C4-2B (cell line): ENCODE measurements around the gene MPP3.

Experiments
- CTCF ChIP-seq: fragments of 450-650 bp; conservative IDR thresholded peaks from 2 replicates; pipeline ENCODE4 v1.5.1; 2017; ENCODE audit warnings: mild to moderate bottlenecking
- ZFX ChIP-seq: fragments of 450-650 bp; IDR thresholded peaks from 2 replicates; pipeline ENCODE4 v1.6.1; 2017

GRCh38 chr17:43757171-43757660 is 75.7 kb downstream of the MPP3 start:
- TF ChIP-seq CTCF (no peak), ZFX (no peak)
